ENCODE data around the gene CTSZ. TPM values are rescaled to one million over a fixed set of nuclear protein-coding genes. Genes with fewer than 3 reads are reported as not detected.

The CTSZ gene
- total RNA-seq, 1 experiment from 2014 or later, result 194 TPM

DNA sequence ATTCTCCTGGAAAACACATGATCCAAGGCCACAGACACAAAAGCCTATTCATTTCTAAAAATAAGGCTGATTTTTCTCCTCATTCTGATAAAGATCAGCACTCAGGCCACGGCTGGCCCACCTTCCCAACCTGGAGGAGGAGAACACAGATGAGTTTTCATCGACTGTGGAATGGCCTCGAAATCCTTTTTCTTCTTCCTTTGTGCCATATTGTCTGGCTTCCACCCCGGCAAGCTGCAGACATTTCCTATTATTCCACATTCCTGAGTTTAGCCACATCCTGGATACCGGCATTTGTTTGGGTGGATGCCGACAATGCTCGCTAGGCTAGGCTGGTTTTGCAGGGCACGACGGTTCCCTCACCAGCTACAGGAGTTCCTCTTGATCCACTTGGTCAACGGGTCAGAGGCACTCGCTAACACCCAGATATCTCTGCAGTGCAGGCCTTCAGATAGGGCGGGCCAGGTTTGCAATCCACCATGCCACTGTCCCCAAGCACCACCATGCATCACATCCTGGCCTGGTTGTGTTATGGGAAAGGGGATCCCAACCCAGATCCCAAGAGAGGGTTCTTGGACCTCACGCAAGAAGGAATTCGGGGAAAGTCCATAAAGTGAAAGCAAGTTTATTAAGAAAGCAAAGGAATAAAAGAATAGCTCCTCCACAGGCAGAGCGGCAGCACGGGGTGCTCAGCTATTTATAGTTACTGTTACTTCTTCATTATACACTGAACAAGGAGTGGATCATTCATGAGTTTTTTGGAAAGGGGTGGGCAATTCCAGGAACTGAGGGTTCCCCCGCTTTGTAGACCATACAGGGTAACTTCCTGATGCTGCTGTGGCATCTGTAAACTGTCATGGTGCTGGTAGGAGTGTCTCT, 4.2 kb upstream of the CTSZ start:
- Histone ChIP-seq H3K9me3 (ENCODE audit: insufficient read depth, low read depth) (no peaks in the 10 kb centered on the region), H3K4me3 (peak overlapping the region; percentile 12; the same call in 1 of the 2 replicates), H3K27me3 (ENCODE audit: insufficient read depth, low read depth) (no peaks in the 10 kb centered on the region), H3K9me2 (ENCODE audit: insufficient read depth) (no peaks in the 10 kb centered on the region), H3K27ac (peak overlapping the region; percentile 68), H3K36me3 (ENCODE audit: low read depth) (no peaks in the 10 kb centered on the region), H3K4me1 (replicated peaks; ENCODE audit: insufficient read depth) (peaks cover 44% of the 10 kb centered on the region), H4K20me1 (ENCODE audit: insufficient read depth) (no peaks in the 10 kb centered on the region), H3K4me2 (peak overlapping the region; percentile 65), H2AFZ (0 out of 2 replicates have a peak overlapping the region, but pooled peaks have one; percentile 6), H3F3A (ENCODE audit: insufficient read depth, low read depth) (peaks cover 32% of the 10 kb centered on the region), H3K79me2 (ENCODE audit: low read depth) (peaks cover 6% of the 10 kb centered on the region)
- TF ChIP-seq EZH2 (IDR thresholded peaks at IDR 0.05; ENCODE audit: low read depth), result no peak
- TF ChIP-seq, protein P1, sequence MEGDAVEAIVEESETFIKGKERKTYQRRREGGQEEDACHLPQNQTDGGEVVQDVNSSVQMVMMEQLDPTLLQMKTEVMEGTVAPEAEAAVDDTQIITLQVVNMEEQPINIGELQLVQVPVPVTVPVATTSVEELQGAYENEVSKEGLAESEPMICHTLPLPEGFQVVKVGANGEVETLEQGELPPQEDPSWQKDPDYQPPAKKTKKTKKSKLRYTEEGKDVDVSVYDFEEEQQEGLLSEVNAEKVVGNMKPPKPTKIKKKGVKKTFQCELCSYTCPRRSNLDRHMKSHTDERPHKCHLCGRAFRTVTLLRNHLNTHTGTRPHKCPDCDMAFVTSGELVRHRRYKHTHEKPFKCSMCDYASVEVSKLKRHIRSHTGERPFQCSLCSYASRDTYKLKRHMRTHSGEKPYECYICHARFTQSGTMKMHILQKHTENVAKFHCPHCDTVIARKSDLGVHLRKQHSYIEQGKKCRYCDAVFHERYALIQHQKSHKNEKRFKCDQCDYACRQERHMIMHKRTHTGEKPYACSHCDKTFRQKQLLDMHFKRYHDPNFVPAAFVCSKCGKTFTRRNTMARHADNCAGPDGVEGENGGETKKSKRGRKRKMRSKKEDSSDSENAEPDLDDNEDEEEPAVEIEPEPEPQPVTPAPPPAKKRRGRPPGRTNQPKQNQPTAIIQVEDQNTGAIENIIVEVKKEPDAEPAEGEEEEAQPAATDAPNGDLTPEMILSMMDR (conservative IDR thresholded peaks at IDR 0.05), result no peak
- ChIA-PET CTCF (interaction anchor here (0.7 kb wide), 1 partner anchor 160 kb away, joined by 24 read pairs; no protein-coding TSS in a partner anchor), POLR2A (ENCODE audit: unreplicated experiment) (interaction anchor here (0.6 to 2.1 kb wide), 5 partner anchors 10 to 318 kb away, joined by 3 to 24 read pairs (median 5); partner anchors contain the start of gene ATP5F1E)
- BruUV-seq (replicated peaks), result no TSS peak
- DNase-seq, result peak; percentile 90 to 91
- intact Hi-C loops (cut with micrococcal nuclease; ENCODE audit: unreplicated experiment), result loop anchor here (1.0 to 2.0 kb wide), 2 partner anchors 21 to 72 kb away; partner anchors contain the start of gene ATP5F1E

DNA sequence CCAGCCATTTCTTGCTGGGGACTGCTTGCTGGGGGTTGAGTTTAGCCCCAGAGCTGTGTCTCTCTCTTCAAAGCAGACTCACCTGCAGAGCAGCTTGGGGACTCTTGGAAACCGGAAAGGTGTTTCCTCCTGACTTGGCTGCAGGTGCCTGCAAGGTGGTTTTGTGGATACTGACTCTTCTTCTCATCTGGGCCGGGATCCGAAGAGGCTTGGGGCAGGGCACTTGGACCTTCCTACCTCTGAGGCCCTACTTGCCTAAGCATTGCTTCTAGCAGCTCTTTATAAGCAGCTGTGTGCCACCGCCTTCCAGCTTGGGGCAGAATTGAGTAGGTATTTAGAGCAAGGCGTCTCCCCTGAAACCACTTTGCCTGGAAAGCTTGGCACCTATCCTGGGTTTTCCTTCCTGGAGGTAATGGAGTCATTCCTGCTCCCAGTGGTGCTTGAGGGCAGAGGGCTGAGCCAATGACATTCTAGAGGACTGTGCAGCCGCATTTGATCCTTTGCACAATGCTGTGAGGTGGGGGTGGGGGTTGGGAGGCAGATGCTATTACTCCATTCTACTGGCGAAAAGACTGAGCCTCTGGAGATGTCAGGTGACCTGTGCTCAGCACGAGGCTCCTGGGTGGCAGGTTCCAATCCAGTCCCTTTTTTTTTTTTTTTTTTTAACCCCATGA, 3.4 kb upstream of the CTSZ start:
- no TSS peak for BruUV-seq (replicated peaks)
- Histone ChIP-seq H3K4me1 (replicated peaks; ENCODE audit: insufficient read depth) (peaks cover 52% of the 10 kb centered on the region), H4K20me1 (ENCODE audit: insufficient read depth) (peaks cover under 1% of the 10 kb centered on the region; the same call in 1 of the 2 replicates), H2AFZ (no peak overlapping the region), H3K27me3 (ENCODE audit: insufficient read depth, low read depth) (no peaks in the 10 kb centered on the region), H3F3A (ENCODE audit: insufficient read depth, low read depth) (peaks cover 32% of the 10 kb centered on the region), H3K9me2 (ENCODE audit: insufficient read depth) (no peaks in the 10 kb centered on the region), H3K4me2 (peak overlapping the region; percentile 65), H3K4me3 (peak overlapping the region; percentile 12; the same call in 1 of the 2 replicates), H3K79me2 (ENCODE audit: low read depth) (peaks cover 14% of the 10 kb centered on the region), H3K9me3 (ENCODE audit: insufficient read depth, low read depth) (no peaks in the 10 kb centered on the region), H3K36me3 (ENCODE audit: low read depth) (no peaks in the 10 kb centered on the region), H3K27ac (peak overlapping the region; percentile 68)
- DNase-seq, result peak; percentile 77 to 83
- intact Hi-C loops (cut with micrococcal nuclease; ENCODE audit: unreplicated experiment), result loop anchor here (2.0 kb wide), 1 partner anchor 72 kb away; no protein-coding TSS in a partner anchor
- TF ChIP-seq, protein P1 (conservative IDR thresholded peaks at IDR 0.05), result no peak
- TF ChIP-seq EZH2 (IDR thresholded peaks at IDR 0.05; ENCODE audit: low read depth), result no peak
- ChIA-PET CTCF (interaction anchor here (0.7 kb wide), 1 partner anchor 159 kb away, joined by 24 read pairs; no protein-coding TSS in a partner anchor), POLR2A (ENCODE audit: unreplicated experiment) (interaction anchor here (0.6 to 2.1 kb wide), 4 partner anchors 20 to 317 kb away, joined by 3 to 24 read pairs (median 5); partner anchors contain the start of gene ATP5F1E)

DNA sequence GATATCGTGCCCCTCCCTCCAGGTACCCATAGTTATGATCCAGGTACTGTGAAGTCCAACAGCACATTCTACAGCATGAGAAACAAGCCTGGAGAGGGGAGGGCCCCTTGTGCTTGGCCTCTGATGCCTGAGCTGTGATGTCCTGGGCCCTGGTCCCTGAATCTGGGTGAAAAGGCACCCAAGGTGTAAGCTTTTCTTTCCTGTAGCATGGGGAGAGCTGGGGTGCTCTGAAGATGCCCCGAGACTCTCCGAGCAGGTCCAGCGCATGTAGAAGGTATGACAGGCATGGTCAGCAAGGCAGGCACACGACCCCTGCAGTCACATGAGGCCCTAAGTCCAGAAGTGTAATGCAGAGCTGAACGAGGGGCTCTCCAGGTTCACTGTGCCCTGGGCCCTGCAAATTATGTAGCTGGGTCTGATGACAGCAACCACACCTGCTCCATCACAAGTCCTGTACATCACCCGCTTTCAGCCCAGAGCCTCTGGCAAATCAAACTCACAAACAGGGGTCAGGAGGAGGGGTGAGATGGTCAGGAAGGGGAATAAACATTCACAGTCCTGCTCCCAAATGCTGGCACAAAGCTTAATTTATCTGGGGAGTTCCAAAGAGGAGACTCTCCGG, 1.8 kb upstream of the CTSZ start:
- no peak overlapping the region for H3K27ac ChIP-seq
- BruUV-seq (replicated peaks), result no TSS peak
- CTCF ChIA-PET, result no interaction called here

More for the DNA sequence above, 1.8 kb upstream of the CTSZ start:
- Histone ChIP-seq H3K79me2 (ENCODE audit: low read depth) (peaks cover 19% of the 10 kb centered on the region), H3K36me3 (ENCODE audit: low read depth) (no peaks in the 10 kb centered on the region), H3K4me3 (no peak overlapping the region), H3K4me2 (no peak overlapping the region), H4K20me1 (ENCODE audit: insufficient read depth) (peaks cover 6% of the 10 kb centered on the region; the same call in 1 of the 2 replicates), H3K4me1 (replicated peaks; ENCODE audit: insufficient read depth) (peaks cover 54% of the 10 kb centered on the region), H3F3A (ENCODE audit: insufficient read depth, low read depth) (peaks cover 32% of the 10 kb centered on the region), H3K9me2 (ENCODE audit: insufficient read depth) (no peaks in the 10 kb centered on the region), H3K9me3 (ENCODE audit: insufficient read depth, low read depth) (no peaks in the 10 kb centered on the region), H2AFZ (no peak overlapping the region), H3K27me3 (ENCODE audit: insufficient read depth, low read depth) (no peaks in the 10 kb centered on the region)
- intact Hi-C loops (cut with micrococcal nuclease; ENCODE audit: unreplicated experiment), result no loop called here
- DNase-seq, result no peak
- TF ChIP-seq EZH2 (IDR thresholded peaks at IDR 0.05; ENCODE audit: low read depth), result no peak
- TF ChIP-seq, protein P1 (conservative IDR thresholded peaks at IDR 0.05), result no peak
- POLR2A ChIA-PET (ENCODE audit: unreplicated experiment), result no interaction called here

Measured in PC-9 (cell line).